HepG2 (cell line): ENCODE results near the gene AP1G1. TPM values are rescaled to one million over a fixed set of nuclear protein-coding genes. Genes with fewer than 3 reads are reported as not detected.

Experiments used
- FOXO1 ChIP-seq: sonication (generic); formaldehyde crosslinking; IDR thresholded peaks from 2 replicates; pipeline ENCODE4 v1.4.0; 2020; ENCODE audit warnings: missing genetic modification reagents
- HHEX ChIP-seq: IDR thresholded peaks from 2 replicates; pipeline ENCODE4 v1.6.1; 2016; ENCODE audit warnings: control low read depth
- ISX ChIP-seq: sonication (generic); formaldehyde crosslinking; conservative IDR thresholded peaks from 2 replicates; pipeline ENCODE4 v1.5.0; 2020; ENCODE audit warnings: missing genetic modification reagents
- LRRFIP1 ChIP-seq: sonication (generic); formaldehyde crosslinking; conservative IDR thresholded peaks from 2 replicates; pipeline ENCODE4 v1.4.0; 2020; ENCODE audit warnings: missing genetic modification reagents
- MED13 ChIP-seq: sonication (generic); formaldehyde crosslinking; IDR thresholded peaks from 2 replicates; pipeline ENCODE4 v1.5.0; 2020; ENCODE audit warnings: missing genetic modification reagents
- MTERF4 ChIP-seq: sonication (generic); formaldehyde crosslinking; IDR thresholded peaks from 2 replicates; pipeline ENCODE4 v1.8.0; 2023; ENCODE audit warnings: mild to moderate bottlenecking, missing genetic modification reagents
- MTF1 ChIP-seq: sonication (generic); formaldehyde crosslinking; IDR thresholded peaks from 2 replicates; pipeline ENCODE4 v1.5.0; 2020; ENCODE audit warnings: missing genetic modification reagents
- SIX1 ChIP-seq: sonication (generic); formaldehyde crosslinking; IDR thresholded peaks from 2 replicates; pipeline ENCODE4 v1.4.0; 2020; ENCODE audit warnings: missing genetic modification reagents, borderline replicate concordance
- TBX3 ChIP-seq: fragments of 450-650 bp; IDR thresholded peaks from 2 replicates; pipeline ENCODE4 v1.6.1; 2017; ENCODE audit warnings: antibody characterized with exemption, mild to moderate bottlenecking, inconsistent platforms, borderline replicate concordance
- ZBTB25 ChIP-seq: IDR thresholded peaks from 2 replicates; pipeline ENCODE4 v1.6.1; 2018; ENCODE audit warnings: missing genetic modification reagents
- ZFP37 ChIP-seq: sonication (generic); formaldehyde crosslinking; IDR thresholded peaks from 2 replicates; pipeline ENCODE4 v1.4.0; 2020; ENCODE audit warnings: missing genetic modification reagents, borderline replicate concordance
- ZNF335 ChIP-seq: sonication (generic); formaldehyde crosslinking; IDR thresholded peaks from 2 replicates; pipeline ENCODE4 v1.4.0; 2020; ENCODE audit warnings: missing genetic modification reagents
- ZNF567 ChIP-seq: sonication (generic); formaldehyde crosslinking; IDR thresholded peaks from 2 replicates; pipeline ENCODE4 v1.8.1; 2023; ENCODE audit warnings: mild to moderate bottlenecking, missing genetic modification reagents, borderline replicate concordance
- ZNF576 ChIP-seq: sonication (generic); formaldehyde crosslinking; IDR thresholded peaks from 2 replicates; pipeline ENCODE4 v1.4.0; 2020; ENCODE audit warnings: mild to moderate bottlenecking, missing genetic modification reagents
- ZNF816 ChIP-seq: sonication (generic); formaldehyde crosslinking; IDR thresholded peaks from 2 replicates; pipeline ENCODE4 v1.8.0; 2022; ENCODE audit warnings: missing genetic modification reagents, mild to moderate bottlenecking, borderline replicate concordance
- ZNF891 ChIP-seq: sonication (generic); formaldehyde crosslinking; IDR thresholded peaks from 2 replicates; pipeline ENCODE4 v1.5.0; 2020; ENCODE audit warnings: mild to moderate bottlenecking, missing genetic modification reagents
- ZSCAN9 ChIP-seq: IDR thresholded peaks from 2 replicates; pipeline ENCODE4 v1.6.1; 2016; ENCODE audit warnings: borderline replicate concordance
- polyA plus RNA-seq, 8 experiments: library from polyadenylated mRNA; depleted of rRNA in 3 of 8; stranded (reverse) in 7 of 8; unstranded in 1 of 8; fragments of >200 nt; fragmentation: Illumina TruSeq in 4 of 8; extraction: Trizol in 4 of 8; gene quantifications; 2 replicates each; pipeline versions ENCODE4 v1.2.1 to v1.2.3, GENCODE V29; 2011 to 2016; ENCODE audit warnings: low read depth in 4 of 8, missing spikeins in 1 of 8, mixed read lengths in 1 of 8; ENCODE audit not compliant: insufficient read depth in 1 of 8
- total RNA-seq, 5 experiments: library from RNA; depleted of rRNA; stranded (reverse); fragments of >200 nt; fragmentation: Illumina TruSeq; extraction: Trizol; gene quantifications; 2 replicates each; pipeline ENCODE4 v1.2.3, GENCODE V29; 2016; ENCODE audit warnings: low read depth in 1 of 5

AP1G1 gene
- total and polyA plus RNA-seq, 2 of the 13 experiments (the other 11 are each of a cell fraction or from before 2014, with no cell fraction given) = 62.2 to 66.2 TPM

GRCh38 chr16:71808593-71809459 is at the start of gene AP1G1 (continued):
- 0 out of 2 replicates have a peak, but pooled peaks have one; percentile 63 for TF ChIP-seq ZNF576 (CRISPR knock-in tag)
- no peak for TF ChIP-seq HHEX (CRISPR knock-in tag)
- TF ChIP-seq ZNF335 = peak; percentile 60; the same call in 1 of the 2 replicates
- TF ChIP-seq ZSCAN9 = peak; percentile 84; the same call in 1 of the 2 replicates
- no peak; the same call in 1 of the 2 replicates for TF ChIP-seq MTF1
- TF ChIP-seq ZNF567 (CRISPR knock-in tag) = no peak
- no peak for TF ChIP-seq MTERF4 (CRISPR knock-in tag)
- TF ChIP-seq ZNF891 (CRISPR knock-in tag) = 0 out of 2 replicates have a peak, but pooled peaks have one; percentile 85
- TF ChIP-seq ZBTB25 (CRISPR knock-in tag) = peak; percentile 86
- TF ChIP-seq ISX (CRISPR knock-in tag) = 0 out of 2 replicates have a peak, but pooled peaks have one; percentile 25
- no peak for TF ChIP-seq MED13 (CRISPR knock-in tag)
- peak; percentile 48; the same call in 1 of the 2 replicates for TF ChIP-seq SIX1
- 0 out of 2 replicates have a peak, but pooled peaks have one; percentile 56 for TF ChIP-seq ZFP37 (CRISPR knock-in tag)
- no peak; the same call in 1 of the 2 replicates for TF ChIP-seq ZNF816 (CRISPR knock-in tag)
- TF ChIP-seq LRRFIP1 (CRISPR knock-in tag) = no peak
- 0 out of 2 replicates have a peak, but pooled peaks have one; percentile 36 for TF ChIP-seq FOXO1
- peak; percentile 86 for TF ChIP-seq TBX3
